Vagina (tissue), 2 donors: ENCODE results near the gene CYP26B1.

Source experiments
- POLR2AphosphoS5 ChIP-seq, 2 donors: sonication (generic); formaldehyde crosslinking; IDR thresholded peaks; one replicate each; pipeline ENCODE4 v1.9.0; 2017; ENCODE audit warnings: antibody characterized with exemption in 2 of 2, mild to moderate bottlenecking in 2 of 2, low read depth in 1 of 2; ENCODE audit not compliant: insufficient read depth in 1 of 2
- TF ChIP-seq, protein P1 (sequence below), 3 experiments: fragments of 450-650 bp in 2 of 3; fragments of 200-600 bp in 1 of 3; sonication (generic) in 1 of 3; IDR thresholded peaks; one replicate each; pipeline ENCODE4 v1.5.1; 2017 to 2019; ENCODE audit warnings: antibody characterized with exemption in 3 of 3, mild to moderate bottlenecking in 2 of 3, moderate library complexity in 2 of 3

DNA sequence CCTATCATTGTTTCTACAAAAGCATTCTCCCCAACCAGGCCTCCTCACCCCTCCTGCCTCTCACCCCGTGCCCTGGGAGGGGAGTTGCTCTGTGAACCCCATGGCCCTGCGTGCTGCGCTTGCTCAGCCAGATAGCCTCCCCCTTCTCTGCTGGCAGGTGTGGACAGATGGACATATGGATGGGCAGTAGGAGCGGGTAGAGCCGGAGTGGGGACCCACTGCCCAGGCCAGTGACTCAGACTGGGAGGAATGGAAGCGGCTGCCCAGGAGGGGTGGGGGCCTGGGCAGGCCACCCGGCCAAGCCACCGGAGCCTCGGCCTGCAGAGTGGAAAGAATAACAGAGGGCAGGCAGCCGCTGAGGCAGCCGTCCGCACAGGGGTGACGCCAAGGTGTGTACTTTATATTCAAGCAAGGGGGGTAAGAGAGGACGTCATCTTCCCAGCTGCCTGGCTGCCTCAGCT lies 8.7 kb downstream of the CYP26B1 start:
- TF ChIP-seq, protein P1, sequence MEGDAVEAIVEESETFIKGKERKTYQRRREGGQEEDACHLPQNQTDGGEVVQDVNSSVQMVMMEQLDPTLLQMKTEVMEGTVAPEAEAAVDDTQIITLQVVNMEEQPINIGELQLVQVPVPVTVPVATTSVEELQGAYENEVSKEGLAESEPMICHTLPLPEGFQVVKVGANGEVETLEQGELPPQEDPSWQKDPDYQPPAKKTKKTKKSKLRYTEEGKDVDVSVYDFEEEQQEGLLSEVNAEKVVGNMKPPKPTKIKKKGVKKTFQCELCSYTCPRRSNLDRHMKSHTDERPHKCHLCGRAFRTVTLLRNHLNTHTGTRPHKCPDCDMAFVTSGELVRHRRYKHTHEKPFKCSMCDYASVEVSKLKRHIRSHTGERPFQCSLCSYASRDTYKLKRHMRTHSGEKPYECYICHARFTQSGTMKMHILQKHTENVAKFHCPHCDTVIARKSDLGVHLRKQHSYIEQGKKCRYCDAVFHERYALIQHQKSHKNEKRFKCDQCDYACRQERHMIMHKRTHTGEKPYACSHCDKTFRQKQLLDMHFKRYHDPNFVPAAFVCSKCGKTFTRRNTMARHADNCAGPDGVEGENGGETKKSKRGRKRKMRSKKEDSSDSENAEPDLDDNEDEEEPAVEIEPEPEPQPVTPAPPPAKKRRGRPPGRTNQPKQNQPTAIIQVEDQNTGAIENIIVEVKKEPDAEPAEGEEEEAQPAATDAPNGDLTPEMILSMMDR (IDR thresholded peaks at IDR 0.05): no peak
- TF ChIP-seq POLR2AphosphoS5 (IDR thresholded peaks at IDR 0.05; ENCODE audit: insufficient read depth in 1 of 2, low read depth in 1 of 2): no peak
